CD1c-positive myeloid dendritic cell (primary cell): ENCODE measurements around the gene HECW1.

Experiments
- DNase-seq: peaks from one replicate; pipeline ENCODE4 v3.0.0-alpha.2; 2016; ENCODE audit errors: extremely low spot score

The HECW1 gene

DNA sequence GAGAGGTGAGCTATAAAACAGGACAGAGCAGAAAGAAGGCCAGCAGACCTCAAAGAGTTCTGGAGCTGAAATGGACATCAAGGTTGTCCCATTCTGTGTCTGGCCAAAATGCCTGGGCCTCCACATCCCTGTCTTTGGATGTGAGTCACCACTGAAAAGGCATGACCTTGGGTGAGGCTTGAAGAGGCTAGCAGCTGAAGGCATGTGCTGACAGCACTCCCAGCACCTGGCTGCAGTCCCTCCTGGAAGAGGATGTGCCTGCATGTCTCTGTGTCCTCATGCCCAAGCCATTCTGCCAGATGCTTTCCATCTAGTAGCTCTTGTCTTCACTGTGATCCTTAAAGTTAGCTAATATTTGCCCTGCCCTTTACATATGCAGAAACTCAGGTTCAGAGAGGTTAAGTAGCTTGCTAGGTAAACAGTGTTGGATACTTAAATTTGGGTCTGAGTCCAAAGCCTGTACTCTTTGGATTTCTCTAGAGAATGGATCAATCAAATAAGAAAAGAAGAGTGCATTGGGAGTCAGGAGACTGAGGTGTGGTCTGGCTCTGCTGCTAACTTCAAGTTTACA is 35.8 kb downstream of the HECW1 start:
- no peak for DNase-seq

DNA sequence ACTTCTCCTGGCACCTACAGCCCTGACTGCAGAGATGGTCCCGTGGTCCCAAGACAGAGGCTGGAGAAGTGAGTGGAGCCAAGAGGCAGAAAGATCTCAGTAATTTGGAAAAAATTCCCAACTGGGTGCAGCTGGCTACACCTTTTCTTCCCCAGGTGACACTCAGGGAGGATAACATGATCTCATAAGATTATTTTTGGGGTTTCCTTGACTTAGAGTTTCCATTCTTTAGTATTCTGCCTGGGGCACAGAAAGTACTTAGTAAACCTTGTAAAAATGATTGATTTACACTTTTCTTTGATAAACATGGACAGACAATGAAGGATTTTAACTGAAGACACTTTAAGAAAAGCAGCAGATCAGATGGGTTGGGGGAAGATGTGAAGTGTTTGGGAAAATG is 38.6 kb downstream of the HECW1 start:
- no peak for DNase-seq

DNA sequence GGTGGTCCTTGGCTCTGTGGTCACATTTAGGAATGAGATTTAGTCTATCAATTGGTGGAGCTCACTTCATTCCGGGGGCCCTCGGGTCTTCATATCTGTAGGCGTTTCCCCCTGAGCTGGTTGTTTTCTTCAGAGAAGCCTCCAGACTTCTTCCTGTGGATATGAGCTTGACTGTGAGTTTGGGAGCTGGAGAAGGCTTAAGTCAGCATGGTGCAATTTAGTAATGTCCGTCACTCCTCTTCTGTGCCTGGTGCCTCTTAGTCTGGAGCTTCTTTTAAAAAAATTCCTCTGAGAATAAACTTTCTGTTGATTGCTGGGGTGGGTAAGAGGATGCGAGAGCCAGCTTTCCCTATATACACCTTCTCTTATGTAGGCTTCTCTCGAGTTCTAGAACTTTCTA is 40.2 kb downstream of the HECW1 start:
- DNase-seq: no peak

DNA sequence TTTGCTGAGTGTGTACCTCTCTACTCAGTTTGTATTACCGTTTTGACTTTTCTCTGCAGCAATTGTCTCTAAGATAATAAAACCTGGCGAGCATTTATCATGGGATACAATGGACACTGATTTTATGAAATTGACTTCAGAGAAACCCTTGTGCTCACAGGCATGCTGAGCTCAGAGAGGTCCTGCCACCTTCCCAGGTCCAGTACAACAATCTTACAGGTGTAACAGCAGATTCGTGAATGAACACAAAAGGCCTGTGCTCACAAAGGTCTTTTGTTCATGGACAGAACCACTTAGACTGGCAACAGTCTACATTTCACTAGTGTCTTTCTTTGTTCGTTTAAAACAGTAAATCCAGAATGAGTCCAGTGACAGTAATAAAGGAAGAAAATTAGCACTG is 43.2 kb downstream of the HECW1 start:
- no peak for DNase-seq

DNA sequence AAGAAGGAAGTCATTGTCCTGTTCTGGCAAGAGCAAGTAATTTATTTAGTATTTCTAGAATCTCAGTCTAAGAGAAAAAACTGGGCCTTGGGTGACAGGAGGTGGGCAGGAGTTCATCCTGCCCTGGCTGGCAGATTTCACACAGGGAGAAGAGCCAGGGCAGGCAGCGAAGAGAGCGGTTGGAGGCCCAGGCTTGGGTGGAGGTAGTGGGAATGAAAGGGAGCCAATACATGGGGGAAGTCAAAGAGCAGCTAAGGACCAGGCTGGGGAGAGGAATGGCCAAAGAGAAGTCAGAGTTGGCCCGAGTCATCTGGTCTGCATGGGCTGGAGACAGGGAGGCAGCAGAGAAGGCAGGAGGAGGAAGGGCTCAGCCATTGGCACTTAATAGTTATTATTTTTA is 51.4 kb downstream of the HECW1 start:
- no peak for DNase-seq

DNA sequence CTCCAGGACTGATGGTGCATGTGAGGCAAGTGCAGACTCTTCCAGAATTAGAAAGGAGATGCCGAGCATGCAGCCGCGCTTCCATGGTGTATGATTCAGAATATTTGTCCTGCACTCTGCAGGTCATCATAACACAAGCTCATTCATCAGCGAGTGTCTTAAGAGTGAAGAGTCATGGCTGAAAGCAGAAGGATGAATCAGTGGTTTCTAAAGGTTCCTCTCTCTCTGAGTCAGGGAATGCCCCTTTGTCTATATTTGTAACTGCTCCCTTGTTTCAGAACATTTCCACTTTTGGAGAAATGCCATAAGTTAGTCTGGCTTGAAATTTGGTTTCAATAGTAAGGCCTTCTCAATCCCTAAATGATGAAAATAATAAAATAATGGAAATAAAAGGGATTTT is 52.3 kb downstream of the HECW1 start:
- DNase-seq: peak; percentile 86

DNA sequence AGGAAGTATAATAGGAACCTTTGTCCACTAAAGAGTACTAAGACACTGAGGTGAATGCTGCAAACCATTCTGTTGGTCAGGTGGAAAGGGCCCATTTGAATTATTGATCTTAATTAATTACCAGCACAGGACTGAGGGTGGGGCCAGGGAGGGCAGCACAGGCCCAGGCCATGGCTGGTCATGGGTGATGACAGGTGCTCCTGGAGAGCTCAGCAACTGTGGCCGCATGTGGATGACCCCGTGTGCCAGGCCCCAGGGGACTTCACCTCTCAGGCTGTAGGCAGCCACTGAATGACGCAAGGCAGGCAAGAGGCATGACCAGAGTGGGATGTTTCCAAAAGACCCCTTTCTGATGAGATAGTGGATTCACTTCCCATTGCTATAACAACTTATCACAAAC is 54.2 kb downstream of the HECW1 start:
- no peak for DNase-seq

DNA sequence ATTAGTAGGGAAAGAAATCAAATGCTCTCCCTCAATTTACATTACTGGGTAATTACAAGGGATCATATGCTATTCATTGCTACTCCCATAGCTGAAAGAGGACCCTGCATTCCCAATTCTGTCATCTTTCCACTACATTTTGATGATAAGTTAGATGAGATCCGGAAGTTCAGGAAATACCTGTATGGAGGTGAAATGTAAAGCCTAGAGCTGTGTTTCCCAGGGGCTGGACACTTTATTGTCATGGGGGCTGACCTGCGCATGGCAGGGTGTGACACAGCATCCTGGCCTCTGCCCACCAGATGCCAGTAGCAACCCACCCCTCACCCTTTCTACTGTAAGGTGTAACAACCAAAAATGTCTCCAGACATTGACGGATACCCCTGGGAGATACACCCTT is 56.6 kb downstream of the HECW1 start:
- DNase-seq: no peak

DNA sequence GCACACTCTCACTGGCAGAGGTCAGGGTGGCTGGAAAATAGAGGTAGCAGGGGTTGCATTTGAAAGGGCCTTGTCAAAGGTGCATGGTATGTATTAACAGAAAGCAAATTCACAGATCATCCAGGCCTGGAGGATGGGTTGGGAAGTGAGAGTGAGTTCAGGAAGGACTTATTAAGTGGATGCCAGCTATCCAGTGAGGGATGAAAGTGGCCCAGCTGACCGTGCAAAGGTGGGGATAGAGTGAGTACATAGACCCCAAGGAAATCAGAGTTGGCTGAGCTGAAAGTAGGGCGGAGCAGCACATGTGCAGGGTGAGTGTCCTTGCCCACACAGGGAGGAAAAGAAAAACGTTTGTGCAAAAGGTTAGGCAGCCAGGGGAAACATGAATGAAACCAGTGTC is 58.1 kb downstream of the HECW1 start:
- DNase-seq: no peak

DNA sequence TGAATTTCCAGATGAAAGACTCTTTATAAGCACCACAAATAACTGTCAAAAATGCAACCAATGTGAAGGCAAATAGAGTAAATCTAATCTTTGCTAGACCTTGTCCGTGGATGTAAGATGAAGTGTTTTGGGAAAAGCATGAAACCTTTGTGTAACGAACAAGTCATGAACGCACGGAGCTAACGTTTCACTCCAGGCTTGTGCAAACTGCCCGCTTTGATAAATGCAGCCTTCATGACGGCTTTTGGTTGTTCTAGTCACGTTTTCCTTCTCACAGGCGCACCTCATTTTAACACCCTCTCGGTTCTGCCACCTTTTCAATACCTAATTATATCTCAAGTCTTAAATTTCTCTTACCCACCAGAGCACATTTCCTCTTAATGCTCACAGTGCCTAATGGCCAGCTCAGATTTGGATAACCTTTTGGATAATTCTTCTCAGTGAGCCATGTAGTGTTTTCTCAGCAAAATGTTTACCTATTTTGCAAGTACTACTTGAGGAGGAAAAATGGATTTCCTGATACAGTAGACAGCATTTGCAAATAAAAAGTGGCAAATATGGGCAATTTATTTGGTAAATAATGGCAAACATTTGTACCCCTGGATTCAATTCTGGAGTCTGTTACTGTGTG is 63.2 kb downstream of the HECW1 start:
- no peak for DNase-seq

DNA sequence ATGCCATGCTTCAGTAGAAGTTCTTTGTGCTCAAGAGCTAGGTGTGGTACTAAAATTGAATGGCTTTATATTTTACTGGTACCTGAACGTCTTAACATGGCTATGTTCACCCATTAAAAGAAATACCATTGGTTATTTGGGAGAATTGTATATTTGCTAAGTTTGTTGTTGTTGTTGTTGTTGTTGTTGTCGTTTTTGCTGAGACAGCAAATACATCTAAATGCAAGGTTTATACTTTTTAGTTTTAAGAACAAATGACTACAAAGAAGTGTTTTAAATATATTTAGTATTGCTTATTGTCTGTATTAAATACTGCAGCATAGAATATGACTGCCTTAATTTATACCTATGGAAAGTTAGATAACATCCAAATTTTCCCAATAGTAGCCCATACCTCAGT is 66.9 kb downstream of the HECW1 start:
- DNase-seq: no peak

DNA sequence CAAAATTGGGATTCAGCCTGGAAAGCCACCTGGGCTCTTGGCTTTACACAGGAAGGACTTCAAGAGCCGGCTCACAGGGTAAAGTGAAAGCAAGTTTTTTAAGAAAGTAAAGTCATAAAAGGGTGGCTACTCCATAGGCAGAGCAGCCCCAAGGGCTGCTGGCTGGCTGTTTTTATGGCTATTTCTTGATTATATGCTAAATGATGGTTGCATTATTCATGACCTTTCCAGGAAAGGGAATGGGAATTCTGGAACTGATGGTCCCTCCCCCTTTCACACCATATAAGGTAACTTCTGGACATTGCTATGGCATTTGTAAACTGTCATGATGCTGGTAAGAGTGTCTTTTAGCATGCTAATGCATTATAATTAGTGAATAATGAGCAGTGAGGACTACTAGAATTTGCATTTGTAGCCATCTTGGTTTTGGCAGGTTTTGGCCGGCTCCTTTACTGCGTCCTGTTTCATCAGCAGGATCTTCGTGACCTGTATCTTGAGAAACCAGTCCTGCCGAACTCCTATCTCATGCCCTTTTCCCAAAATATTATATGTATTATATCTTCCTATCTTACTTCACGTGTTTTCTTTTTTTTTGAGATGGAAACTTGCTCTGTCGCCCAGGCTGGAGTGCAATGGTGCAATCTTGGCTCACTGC is 80.5 kb downstream of the HECW1 start:
- no peak for DNase-seq

DNA sequence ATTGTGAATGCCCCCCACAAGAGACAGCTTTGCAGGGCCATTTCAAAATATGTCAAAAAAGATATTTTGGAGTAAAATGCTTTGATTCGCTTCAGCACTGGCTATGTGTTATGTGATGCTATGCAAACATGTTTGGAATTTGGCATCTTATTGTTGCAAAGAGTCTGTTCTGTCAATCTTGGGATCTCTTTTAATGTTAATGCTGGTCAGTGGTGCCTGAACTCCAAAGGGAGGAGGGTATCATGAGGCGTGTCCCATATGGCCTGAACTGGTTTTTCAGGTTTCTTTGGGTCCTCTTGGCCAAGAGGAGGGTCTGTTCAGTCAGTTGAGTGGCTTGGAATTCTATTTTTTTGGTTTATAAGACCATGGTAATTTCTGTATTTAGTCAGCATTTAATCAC is 81.4 kb downstream of the HECW1 start:
- no peak for DNase-seq

DNA sequence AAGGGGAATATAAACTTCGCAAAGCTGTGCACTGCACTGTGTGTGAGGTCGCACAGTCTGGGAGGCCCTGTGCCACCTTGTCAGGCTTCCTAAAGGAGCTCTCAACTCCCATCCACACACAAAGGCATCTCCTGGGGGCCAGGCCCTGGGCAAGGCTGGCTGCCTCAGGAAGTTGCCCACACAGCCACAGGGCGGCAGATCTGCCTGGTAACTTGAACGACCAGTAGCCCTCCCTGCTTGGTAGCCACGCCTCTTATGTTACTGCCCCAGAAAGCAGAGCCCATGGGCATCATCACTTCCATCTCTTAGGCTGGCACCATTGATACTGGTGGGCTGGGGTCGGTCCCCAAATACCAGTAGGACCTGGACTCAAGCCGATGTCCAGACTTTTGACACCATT is 82.8 kb downstream of the HECW1 start:
- no peak for DNase-seq

DNA sequence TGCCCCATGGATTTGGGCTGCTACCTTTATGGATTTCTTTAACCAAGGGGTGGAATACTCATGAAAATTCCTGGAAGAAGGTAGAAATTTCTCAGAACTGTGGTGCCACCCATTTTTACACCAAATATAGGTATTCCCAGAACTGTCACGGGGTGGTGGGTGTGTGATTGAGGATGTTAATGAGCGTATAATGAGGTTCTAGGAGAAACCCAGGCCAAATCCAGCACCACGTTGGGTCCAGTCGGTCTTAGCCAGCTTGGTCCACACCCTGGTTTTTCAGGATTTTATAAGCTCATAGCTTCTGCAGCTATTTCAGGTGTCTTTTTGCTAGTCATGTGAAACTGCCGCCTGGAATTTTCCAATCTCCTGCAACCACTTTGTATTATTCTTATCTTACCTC is 83.3 kb downstream of the HECW1 start:
- DNase-seq: no peak

DNA sequence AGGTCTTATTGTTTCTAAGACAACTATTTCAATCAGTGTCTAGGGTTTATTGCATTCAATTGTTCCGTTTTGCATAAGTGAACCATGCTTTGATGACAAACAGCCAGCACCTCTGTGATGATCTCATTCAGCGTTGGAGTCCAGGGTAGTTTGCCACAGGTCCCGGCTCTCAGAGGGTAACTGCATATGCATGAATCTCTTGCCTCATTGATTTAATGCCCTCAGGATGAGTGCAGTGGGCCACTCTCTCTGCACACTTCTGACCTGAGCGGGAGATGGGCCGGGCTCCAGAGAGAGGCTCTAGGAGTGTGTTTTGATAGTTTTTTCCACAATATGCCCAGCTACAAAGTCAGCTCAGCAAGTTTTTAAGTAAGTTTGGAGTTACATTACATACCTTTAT is 83.9 kb downstream of the HECW1 start:
- DNase-seq: no peak

DNA sequence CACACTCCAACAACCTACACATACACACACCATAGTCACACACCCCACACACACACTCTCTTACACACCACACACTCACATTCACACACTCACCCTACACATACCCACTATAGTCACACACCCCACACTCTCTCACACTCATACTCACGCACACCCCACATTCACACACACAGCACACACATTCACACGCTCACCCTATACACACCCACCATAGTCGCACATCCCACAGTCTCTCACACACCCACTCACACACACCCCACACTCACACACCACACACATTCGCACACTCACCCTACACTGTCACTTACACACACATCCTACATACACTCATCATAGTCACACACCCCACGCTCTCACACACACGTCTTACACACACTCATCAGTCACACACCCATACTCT is 85.6 kb downstream of the HECW1 start:
- DNase-seq: no peak

DNA sequence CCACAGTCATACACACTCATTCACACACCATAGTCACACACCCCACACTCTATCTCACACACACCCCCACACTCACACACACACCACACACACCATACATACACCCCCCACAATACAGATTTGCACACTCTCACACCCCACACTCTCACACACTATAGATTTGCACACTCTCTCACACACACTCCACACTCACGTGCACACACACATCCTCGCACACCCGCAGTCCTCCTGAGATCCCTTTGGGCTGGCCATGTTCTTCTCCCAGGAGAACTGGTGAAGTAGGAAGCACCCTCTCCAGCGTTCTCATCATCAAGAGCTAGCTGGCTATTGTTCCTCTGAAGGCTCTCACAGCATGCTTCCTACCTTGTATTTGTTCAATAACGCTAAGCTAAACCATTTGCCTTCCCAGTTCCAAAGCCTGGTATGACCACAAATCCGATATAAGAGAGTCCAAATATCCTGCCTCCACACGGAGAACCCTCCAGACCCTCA is 86.2 kb downstream of the HECW1 start:
- DNase-seq: no peak

DNA sequence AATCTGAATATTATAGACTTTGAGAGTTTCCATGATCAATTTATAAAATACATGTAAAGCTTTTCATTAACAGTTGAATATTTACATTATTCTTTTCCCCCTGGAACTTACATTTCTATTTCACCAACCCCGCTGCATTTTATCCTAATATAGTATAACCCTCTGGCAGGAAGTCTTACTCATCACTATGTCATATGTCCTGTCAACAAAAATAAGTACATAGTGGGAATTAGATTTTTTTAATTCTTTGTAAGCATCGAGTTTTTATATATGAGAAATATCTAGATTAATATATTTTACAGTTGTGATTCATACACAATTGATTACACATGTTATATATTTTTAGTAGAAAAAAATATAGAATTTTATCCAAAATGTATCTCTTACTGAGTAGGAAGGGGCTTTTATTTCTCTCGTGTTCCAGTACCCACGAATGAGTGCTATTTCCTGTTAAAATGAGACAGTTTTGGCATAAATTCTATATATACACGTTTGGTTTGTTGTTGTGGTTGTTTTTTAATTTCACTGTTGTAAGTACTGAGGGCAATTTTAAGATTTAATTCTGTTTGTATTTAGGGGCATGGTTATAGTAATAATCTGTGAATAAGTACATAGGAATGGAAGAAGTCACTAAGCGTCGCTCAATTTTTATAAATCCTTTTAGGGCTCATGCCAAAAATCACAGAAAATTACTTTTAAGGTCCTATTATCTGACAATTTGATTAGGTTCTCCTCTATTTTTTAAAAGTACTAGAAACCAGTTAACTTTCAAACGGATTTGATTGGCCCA is 87.1 kb downstream of the HECW1 start:
- no peak for DNase-seq

DNA sequence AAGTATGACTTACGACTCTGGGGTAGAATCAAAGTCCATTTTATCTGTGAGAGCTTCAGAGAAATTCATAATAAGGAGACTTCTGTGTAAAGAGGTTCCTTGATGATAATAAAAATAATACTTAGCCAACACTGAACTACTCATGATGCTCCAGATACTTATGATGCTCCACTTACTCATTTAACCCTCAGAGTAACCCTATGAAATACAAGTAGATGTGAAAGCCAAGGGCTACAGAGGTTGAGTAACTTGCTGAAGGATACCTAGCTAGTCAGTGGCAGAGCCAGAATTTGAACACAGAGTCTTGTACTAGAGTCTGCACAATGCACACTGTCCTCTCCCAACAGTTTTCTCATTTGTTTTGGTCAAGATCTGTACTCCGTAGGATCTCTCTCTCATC is 89.5 kb downstream of the HECW1 start:
- no peak for DNase-seq

DNA sequence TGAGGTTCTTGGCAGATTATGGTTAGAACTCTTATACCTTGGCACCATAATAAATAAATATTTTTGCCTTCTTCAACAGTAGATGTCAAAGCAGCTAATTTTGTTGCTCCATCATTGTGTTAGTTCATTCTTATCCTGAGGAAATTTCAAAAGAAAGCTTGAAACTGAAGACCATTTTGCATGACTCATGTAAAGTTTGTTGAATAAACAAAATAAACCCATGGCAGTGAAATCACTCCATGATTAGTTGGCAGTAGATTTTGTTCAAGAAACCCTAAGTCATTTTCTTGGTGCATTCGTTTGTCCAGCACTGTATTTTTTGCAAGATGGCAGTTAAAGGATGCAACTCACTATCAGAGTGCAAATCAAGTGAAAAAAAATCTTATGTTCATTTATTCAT is 91.6 kb downstream of the HECW1 start:
- no peak for DNase-seq

DNA sequence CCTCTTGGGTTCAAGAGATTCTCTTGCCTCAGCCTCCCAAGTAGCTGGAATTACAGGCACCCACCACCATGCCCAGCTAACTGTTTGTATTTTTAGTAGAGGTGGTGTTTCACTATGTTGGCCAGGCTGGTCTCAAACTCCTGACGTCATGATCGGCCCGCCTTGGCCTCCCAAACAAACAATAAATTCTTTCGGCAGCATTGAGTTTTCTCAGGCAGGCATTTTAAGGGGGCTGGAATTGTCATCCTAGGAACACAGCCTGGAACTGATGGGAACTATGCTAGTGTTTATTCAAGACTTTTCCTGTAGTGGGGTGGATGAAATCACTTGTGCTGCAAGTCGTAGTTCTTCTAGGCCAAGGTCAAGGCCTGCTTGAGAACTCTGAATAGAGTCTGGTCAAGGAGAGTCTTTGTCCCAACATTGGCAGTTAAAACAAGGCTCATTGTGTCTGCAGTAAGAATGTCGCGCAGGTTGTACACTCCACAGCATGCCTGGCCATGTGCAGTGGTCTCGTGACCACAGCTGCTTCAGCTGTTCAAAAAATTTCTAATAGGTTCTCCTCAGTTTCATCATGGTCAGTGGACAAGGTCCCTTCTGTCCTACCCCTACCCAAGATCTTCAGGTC is 92.8 kb downstream of the HECW1 start:
- DNase-seq: no peak
